GM12878 (cell line): Measurements from ENCODE around the gene DNAH8. TPM values are rescaled to one million over a fixed set of nuclear protein-coding genes. Genes with fewer than 3 reads are reported as not detected.

Experiments
- ATAC-seq: fragments of 200-7000 bp; cut with Tn5 transposase; 3 replicates; pipeline ENCODE4 v1.9.1; 2020; ENCODE audit warnings: mild to moderate bottlenecking, moderate library complexity
- BruUV-seq: library from RNA; stranded (reverse); fragments of 400-500 nt; replicated peaks from 2 replicates; lab custom pipeline; 2021; lab: Mats Ljungman, UMichigan
- CTCF ChIA-PET: fragments of 300-600 bp; sonication (Branson Sonifier 250); formaldehyde crosslinking; extraction: SDS; loops from one replicate; lab custom pipeline; 2021; ENCODE audit warnings: inconsistent platforms; lab: Yijun Ruan, JAX
- POLR2A ChIA-PET: fragments of 350-600 bp; formaldehyde crosslinking; extraction: SDS; loops from one replicate; lab custom pipeline; 2021; ENCODE audit warnings: inconsistent platforms; lab: Charles Lee
- RAD21 ChIA-PET: fragments of 300-600 bp; sonication (Branson Sonifier 250); formaldehyde crosslinking; loops from one replicate; lab custom pipeline; 2023; ENCODE audit warnings: antibody characterized with exemption; ENCODE audit not compliant: unreplicated experiment; lab: Charles Lee
- SMC1A ChIA-PET: fragments of 300-600 bp; sonication (Branson Sonifier 250); formaldehyde crosslinking; loops from one replicate; lab custom pipeline; 2023; ENCODE audit not compliant: unreplicated experiment, uncharacterized antibody; lab: Charles Lee
- DNase-seq: peaks from one replicate; pipeline ENCODE4 v3.0.0-alpha.2; 2011; ENCODE audit warnings: low read depth, low spot score
- FAIRE-seq: peaks from 3 replicates; lab custom pipeline; 2011; peaks lifted over from hg19 to GRCh38; lab: Jason Lieb, UNC
- H2AFZ ChIP-seq: 2 replicates; pipeline ENCODE4 v1.6.0; 2011; ENCODE audit warnings: low read depth, low read length, control low read depth; ENCODE audit not compliant: control insufficient read depth
- H3K27ac ChIP-seq: 2 replicates; pipeline ENCODE4 v1.5.1; 2011; ENCODE audit warnings: control low read depth; ENCODE audit not compliant: control insufficient read depth, insufficient read depth
- H3K27me3 ChIP-seq, 2 experiments: replicated peaks in 1 of 2; 2 replicates each; pipeline versions ENCODE4 v1.6.0 to v1.6.1; 2011; ENCODE audit warnings: low read length in 1 of 2; ENCODE audit not compliant: control insufficient read depth in 2 of 2, insufficient read depth in 2 of 2
- H3K36me3 ChIP-seq, 2 experiments: 2 replicates each; pipeline ENCODE4 v1.5.1; 2011; ENCODE audit warnings: low read length in 1 of 2; ENCODE audit not compliant: control insufficient read depth in 2 of 2, insufficient read depth in 2 of 2
- H3K4me1 ChIP-seq: 2 replicates; pipeline ENCODE4 v1.6.1; 2011; ENCODE audit warnings: mild to moderate bottlenecking, low read length, moderate library complexity, mixed read lengths; ENCODE audit not compliant: control insufficient read depth, insufficient read depth
- H3K4me2 ChIP-seq: 2 replicates; pipeline ENCODE4 v1.6.0; 2011; ENCODE audit warnings: control low read depth; ENCODE audit not compliant: control insufficient read depth, insufficient read depth
- H3K4me3 ChIP-seq: fragments of 200-600 bp; sonication (generic); 2 replicates; pipeline ENCODE4 v1.5.1; 2016
- H3K79me2 ChIP-seq: 2 replicates; pipeline ENCODE4 v1.6.0; 2011; ENCODE audit warnings: low read length; ENCODE audit not compliant: control insufficient read depth, insufficient read depth
- H3K9ac ChIP-seq: 2 replicates; pipeline ENCODE4 v1.8.0; 2011; ENCODE audit warnings: low read length, control low read depth, mixed read lengths; ENCODE audit not compliant: control insufficient read depth, insufficient read depth
- H3K9me3 ChIP-seq: replicated peaks from 3 replicates; pipeline ENCODE4 v1.5.1; 2011; ENCODE audit warnings: mild to moderate bottlenecking, low read length; ENCODE audit not compliant: control insufficient read depth, insufficient read depth
- H4K20me1 ChIP-seq: 2 replicates; pipeline ENCODE4 v1.6.0; 2011; ENCODE audit not compliant: control insufficient read depth, insufficient read depth
- ASH2L ChIP-seq: fragments of 300-600, 200-600 bp; sonication (generic); IDR thresholded peaks from 2 replicates; pipeline ENCODE4 v1.6.1; 2017; ENCODE audit warnings: low read depth, mild to moderate bottlenecking, borderline replicate concordance
- ATF2 ChIP-seq: IDR thresholded peaks from 2 replicates; pipeline ENCODE4 v1.6.1; 2012; ENCODE audit warnings: low read length, inconsistent platforms
- CEBPZ ChIP-seq: fragments of 150-350 bp; IDR thresholded peaks from 2 replicates; pipeline ENCODE4 v1.6.1; 2016; ENCODE audit warnings: low read depth, low read length
- GATAD2B ChIP-seq: fragments of 450-650 bp; conservative IDR thresholded peaks from 2 replicates; pipeline ENCODE4 v1.6.1; 2017; ENCODE audit warnings: low read depth, mild to moderate bottlenecking, moderate library complexity
- IRF5 ChIP-seq: fragments of 450-650 bp; IDR thresholded peaks from 2 replicates; pipeline ENCODE4 v1.6.1; 2017; ENCODE audit warnings: borderline replicate concordance
- JUND ChIP-seq: IDR thresholded peaks from 2 replicates; pipeline ENCODE4 v1.6.1; 2012; ENCODE audit warnings: low read depth, mild to moderate bottlenecking, low read length, improper control_type of control experiment, moderate library complexity
- LARP7 ChIP-seq: fragments of 450-650 bp; IDR thresholded peaks from 2 replicates; pipeline ENCODE4 v1.6.1; 2017; ENCODE audit warnings: mild to moderate bottlenecking
- MYB ChIP-seq: fragments of 150-350 bp; IDR thresholded peaks from 2 replicates; pipeline ENCODE4 v1.6.1; 2014; ENCODE audit warnings: mild to moderate bottlenecking, low read depth, low read length, borderline replicate concordance
- PAX5 ChIP-seq: IDR thresholded peaks from 2 replicates; pipeline ENCODE4 v1.6.1; 2011; ENCODE audit warnings: low read depth, low read length, borderline replicate concordance
- POLR2AphosphoS5 ChIP-seq: IDR thresholded peaks from 2 replicates; pipeline ENCODE4 v1.6.1; 2011; ENCODE audit warnings: mild to moderate bottlenecking, low read length, inconsistent platforms
- POU2F2 ChIP-seq: IDR thresholded peaks from 3 replicates; pipeline ENCODE4 v1.6.1; 2011; ENCODE audit warnings: low read depth, mild to moderate bottlenecking, low read length, borderline replicate concordance
- SPI1 ChIP-seq: IDR thresholded peaks from 2 replicates; pipeline ENCODE4 v1.6.1; 2011; ENCODE audit warnings: low read depth, mild to moderate bottlenecking, low read length, moderate library complexity, borderline replicate concordance; ENCODE audit not compliant: insufficient read depth
- SUZ12 ChIP-seq: fragments of 200-600 bp; sonication (generic); IDR thresholded peaks from one replicate; pipeline ENCODE4 v1.6.1; 2018; ENCODE audit warnings: antibody characterized with exemption, mild to moderate bottlenecking; ENCODE audit not compliant: unreplicated experiment
- YY1 ChIP-seq: IDR thresholded peaks from 2 replicates; pipeline ENCODE4 v1.6.1; 2011; ENCODE audit warnings: low read depth, mild to moderate bottlenecking, low read length
- WGBS: methylation state at CpG from one replicate; pipeline ENCODE4 v1.1.6; 2016; ENCODE audit warnings: low lambda C conversion rate; ENCODE audit not compliant: insufficient replicate concordance, insufficient coverage; ENCODE audit errors: missing lambda C conversion rate; 5-methylcytosine and 5-hydroxymethylcytosine counted together
- in situ Hi-C: fragments of 300-500 bp; cut with MboI; formaldehyde crosslinking; loops from 9 replicates; pipeline ENCODE4 v1.14.3; 2018; ENCODE audit warnings: mixed read lengths
- intact Hi-C: fragments of 100-400 bp; cut with micrococcal nuclease; formaldehyde crosslinking; loops from one replicate; pipeline ENCODE4 v1.14.2; 2022; ENCODE audit not compliant: unreplicated experiment
- polyA plus RNA-seq, 11 experiments: library from polyadenylated mRNA; depleted of rRNA in 4 of 11; unstranded in 6 of 11; stranded (reverse) in 5 of 11; fragments of >200 nt; fragmentation: Nextera tagmentation in 4 of 11; fragmentation: Illumina TruSeq in 1 of 11; extraction: Ambion mirVana in 4 of 11; extraction: Trizol in 1 of 11; gene quantifications; 1 replicate in 1 of 11; 2 replicates in 10 of 11; pipeline versions ENCODE4 v1.2.1 to v1.2.3, GENCODE V29; 2011 to 2016; ENCODE audit warnings: inconsistent platforms in 2 of 11, missing spikeins in 2 of 11, low read depth in 1 of 11
- total RNA-seq, 4 experiments: library from RNA; depleted of rRNA in 3 of 4; stranded (reverse); fragments of >200 nt in 3 of 4; fragmentation: Illumina TruSeq in 1 of 4; extraction: Trizol in 1 of 4; gene quantifications; 2 replicates each; pipeline versions ENCODE4 v1.2.1 to v1.2.3, GENCODE V29; 2013 to 2021

DNAH8 gene
- total and polyA plus RNA-seq, 10 of the 15 experiments (the other 5 are each of a cell fraction or from before 2014, with no cell fraction given): 0.02 to 0.34 (median 0.10) TPM; not detected in 3

- TF ChIP-seq SPI1 (no peak), GATAD2B (no peak), LARP7 (no peak)
These were observed 77.2 kb downstream of the DNAH8 start (continued) for GRCh38 chr6:38792356-38792755.

- H3K9ac ChIP-seq: no peak overlapping the region
- no peaks in the 10 kb centered on the region for H4K20me1 ChIP-seq
- ATAC-seq (no peak), FAIRE-seq (no peak), DNase-seq (no peak)
- H2AFZ ChIP-seq: no peak overlapping the region
- no TSS peak for BruUV-seq
- in situ Hi-C loops (no loop called here), intact Hi-C loops (no loop called here)
- no peaks in the 10 kb centered on the region for H3K4me1 ChIP-seq
- H3K4me2 ChIP-seq: no peak overlapping the region
- H3K79me2 ChIP-seq: no peaks in the 10 kb centered on the region
- ChIA-PET SMC1A (no interaction called here), CTCF (no interaction called here), POLR2A (no interaction called here)
- H3K27ac ChIP-seq: no peak overlapping the region
- H3K27me3 ChIP-seq: no peaks in the 10 kb centered on the region
- H3K4me3 ChIP-seq: no peak overlapping the region
- TF ChIP-seq ASH2L (no peak), JUND (no peak), ATF2 (no peak), YY1 (no peak), CEBPZ (no peak), PAX5 (no peak), POLR2AphosphoS5 (no peak), POU2F2 (no peak), IRF5 (no peak), LARP7 (no peak), SUZ12 (no peak), MYB (no peak)
- TF ChIP-seq, all 136 proteins: peak for 0
- no peaks in the 10 kb centered on the region for H3K36me3 ChIP-seq
- 75% methylated on average over 3 of the region's 3 CpGs for WGBS
- RAD21 ChIA-PET: no interaction called here
- H3K9me3 ChIP-seq: no peaks in the 10 kb centered on the region
These were observed 79.6 kb downstream of the DNAH8 start for GRCh38 chr6:38794682-38795081.
